HepG2 (cell line): ENCODE results near the gene CHCHD1. TPM values are rescaled to one million over a fixed set of nuclear protein-coding genes. Genes with fewer than 3 reads are reported as not detected.
A peak's percentile ranks its signal among the peaks of the same experiment; 100 is the strongest.

Source experiments
- ATF7 ChIP-seq, 2 experiments: fragments of 450-650 bp in 1 of 2; sonication (generic) in 1 of 2; formaldehyde crosslinking in 1 of 2; IDR thresholded peaks; 2 replicates each; pipeline versions ENCODE4 v1.4.0 to v1.6.1; 2016 to 2020; ENCODE audit warnings: antibody characterized with exemption in 1 of 2, mild to moderate bottlenecking in 1 of 2, missing genetic modification reagents in 1 of 2
- ELF1 ChIP-seq: sonication (generic); formaldehyde crosslinking; IDR thresholded peaks from 2 replicates; pipeline ENCODE4 v1.4.0; 2020; ENCODE audit warnings: missing genetic modification reagents
- MBNL3 ChIP-seq: fragments of 250-450 bp; sonication (Bioruptor Pico); conservative IDR thresholded peaks from 2 replicates; pipeline ENCODE4 v1.8.0; 2022; ENCODE audit warnings: mild to moderate bottlenecking, inconsistent platforms
- MIER3 ChIP-seq: IDR thresholded peaks from 2 replicates; pipeline ENCODE4 v1.6.1; 2016; ENCODE audit warnings: missing compliant biosample characterization, borderline replicate concordance
- MTA3 ChIP-seq: sonication (generic); formaldehyde crosslinking; IDR thresholded peaks from 2 replicates; pipeline ENCODE4 v1.4.0; 2020; ENCODE audit warnings: missing genetic modification reagents
- NFKB2 ChIP-seq: sonication (generic); formaldehyde crosslinking; IDR thresholded peaks from 2 replicates; pipeline ENCODE4 v1.4.0; 2020; ENCODE audit warnings: missing genetic modification reagents, borderline replicate concordance
- NPAS2 ChIP-seq: sonication (generic); formaldehyde crosslinking; IDR thresholded peaks from 2 replicates; pipeline ENCODE4 v1.8.0; 2022; ENCODE audit warnings: mild to moderate bottlenecking, missing genetic modification reagents, borderline replicate concordance
- PITX1 ChIP-seq: sonication (generic); formaldehyde crosslinking; IDR thresholded peaks from 2 replicates; pipeline ENCODE4 v1.5.1; 2020; ENCODE audit warnings: mild to moderate bottlenecking, missing genetic modification reagents
- RCOR2 ChIP-seq: IDR thresholded peaks from 2 replicates; pipeline ENCODE4 v1.6.1; 2016; ENCODE audit warnings: missing biosample characterization, missing genetic modification reagents
- SMC3 ChIP-seq: IDR thresholded peaks from 2 replicates; pipeline ENCODE4 v1.6.1; 2011; ENCODE audit warnings: low read length, improper control_type of control experiment
- SPEN ChIP-seq: sonication (generic); formaldehyde crosslinking; IDR thresholded peaks from 2 replicates; pipeline ENCODE4 v1.5.1; 2020; ENCODE audit warnings: low read depth, mild to moderate bottlenecking, missing genetic modification reagents
- STAT5B ChIP-seq: sonication (generic); formaldehyde crosslinking; IDR thresholded peaks from 2 replicates; pipeline ENCODE4 v1.4.0; 2020; ENCODE audit warnings: missing genetic modification reagents
- TP53 ChIP-seq: sonication (generic); formaldehyde crosslinking; conservative IDR thresholded peaks from 2 replicates; pipeline ENCODE4 v1.4.0; 2020; ENCODE audit warnings: missing genetic modification reagents
- ZFP91 ChIP-seq: sonication (generic); formaldehyde crosslinking; IDR thresholded peaks from 2 replicates; pipeline ENCODE4 v1.9.0; 2022; ENCODE audit warnings: missing genetic modification reagents, mild to moderate bottlenecking, borderline replicate concordance
- ZHX1 ChIP-seq: sonication (generic); formaldehyde crosslinking; IDR thresholded peaks from 2 replicates; pipeline ENCODE4 v1.8.1; 2022; ENCODE audit warnings: low read depth, mild to moderate bottlenecking, missing genetic modification reagents
- ZNF44 ChIP-seq: sonication (generic); formaldehyde crosslinking; IDR thresholded peaks from 2 replicates; pipeline ENCODE4 v1.5.1; 2020; ENCODE audit warnings: mild to moderate bottlenecking, missing genetic modification reagents
- ZNF446 ChIP-seq: sonication (generic); formaldehyde crosslinking; IDR thresholded peaks from 2 replicates; pipeline ENCODE4 v1.5.0; 2020; ENCODE audit warnings: mild to moderate bottlenecking, missing genetic modification reagents
- ZNF530 ChIP-seq: sonication (generic); formaldehyde crosslinking; IDR thresholded peaks from 2 replicates; pipeline ENCODE4 v1.5.0; 2020; ENCODE audit warnings: low read depth, mild to moderate bottlenecking, missing genetic modification reagents
- ZNF790 ChIP-seq: sonication (generic); formaldehyde crosslinking; IDR thresholded peaks from 2 replicates; pipeline ENCODE4 v1.8.0; 2022; ENCODE audit warnings: missing genetic modification reagents, mild to moderate bottlenecking, borderline replicate concordance
- polyA plus RNA-seq, 8 experiments: library from polyadenylated mRNA; depleted of rRNA in 3 of 8; stranded (reverse) in 7 of 8; unstranded in 1 of 8; fragments of >200 nt; fragmentation: Illumina TruSeq in 4 of 8; extraction: Trizol in 4 of 8; gene quantifications; 2 replicates each; pipeline versions ENCODE4 v1.2.1 to v1.2.3, GENCODE V29; 2011 to 2016; ENCODE audit warnings: low read depth in 4 of 8, missing spikeins in 1 of 8, mixed read lengths in 1 of 8; ENCODE audit not compliant: insufficient read depth in 1 of 8
- total RNA-seq, 5 experiments: library from RNA; depleted of rRNA; stranded (reverse); fragments of >200 nt; fragmentation: Illumina TruSeq; extraction: Trizol; gene quantifications; 2 replicates each; pipeline ENCODE4 v1.2.3, GENCODE V29; 2016; ENCODE audit warnings: low read depth in 1 of 5
- TF ChIP-seq, protein P1 (sequence below): sonication (generic); formaldehyde crosslinking; IDR thresholded peaks from 2 replicates; pipeline ENCODE4 v1.5.1; 2020; ENCODE audit warnings: missing genetic modification reagents, mild to moderate bottlenecking, borderline replicate concordance
- TF ChIP-seq, protein P2 (sequence below): sonication (generic); formaldehyde crosslinking; IDR thresholded peaks from 2 replicates; pipeline ENCODE4 v1.5.0; 2020; ENCODE audit warnings: missing genetic modification reagents
- TF ChIP-seq, protein P3 (sequence below): sonication (generic); formaldehyde crosslinking; conservative IDR thresholded peaks from 2 replicates; pipeline ENCODE4 v1.4.0; 2020; ENCODE audit warnings: missing genetic modification reagents

Gene CHCHD1
- total and polyA plus RNA-seq, 2 of the 13 experiments (the other 11 are each of a cell fraction or from before 2014, with no cell fraction given): 36.9 to 71.2 TPM

DNA sequence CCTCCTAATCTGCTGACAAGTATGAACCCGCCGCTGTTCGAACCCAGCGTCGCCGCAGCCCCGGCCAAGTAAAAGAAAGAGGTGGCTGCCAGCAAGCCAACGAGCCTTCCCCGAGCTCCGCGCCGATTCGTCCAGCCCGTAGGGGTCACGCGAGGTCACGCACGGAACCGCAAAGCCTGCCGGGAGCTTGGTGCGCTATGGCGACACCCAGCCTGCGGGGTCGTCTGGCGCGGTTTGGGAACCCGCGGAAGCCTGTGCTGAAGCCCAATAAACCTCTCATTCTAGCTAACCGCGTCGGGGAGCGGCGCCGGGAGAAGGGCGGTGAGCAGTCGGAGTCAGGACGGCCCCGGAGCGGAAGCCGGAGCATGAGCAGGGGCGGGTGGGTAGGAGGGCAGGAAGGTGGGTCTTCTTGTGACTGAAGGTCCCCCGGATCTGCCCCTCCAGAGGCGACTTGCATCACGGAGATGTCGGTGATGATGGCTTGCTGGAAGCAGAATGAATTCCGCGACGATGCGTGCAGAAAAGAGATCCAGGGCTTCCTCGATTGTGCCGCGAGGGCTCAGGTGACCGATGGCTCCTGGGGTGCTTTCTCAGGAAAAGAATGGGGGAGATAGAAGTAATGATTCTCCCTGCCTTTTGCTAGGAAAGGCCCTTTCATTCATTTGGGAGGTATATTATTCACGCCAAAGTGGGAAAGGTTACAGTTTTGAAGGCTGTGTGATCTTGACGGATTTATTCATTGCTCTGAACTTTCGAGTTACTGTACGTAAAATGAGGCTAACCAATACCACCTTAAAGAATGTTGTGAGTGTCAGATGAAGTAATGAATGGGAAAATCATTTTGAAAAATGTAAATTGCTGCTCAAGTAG is at the start of gene CHCHD1 (continued):
- TF ChIP-seq ZFP91: peak; percentile 84; the same call in 1 of the 2 replicates
- TF ChIP-seq MTA3: no peak
- TF ChIP-seq, protein P1, sequence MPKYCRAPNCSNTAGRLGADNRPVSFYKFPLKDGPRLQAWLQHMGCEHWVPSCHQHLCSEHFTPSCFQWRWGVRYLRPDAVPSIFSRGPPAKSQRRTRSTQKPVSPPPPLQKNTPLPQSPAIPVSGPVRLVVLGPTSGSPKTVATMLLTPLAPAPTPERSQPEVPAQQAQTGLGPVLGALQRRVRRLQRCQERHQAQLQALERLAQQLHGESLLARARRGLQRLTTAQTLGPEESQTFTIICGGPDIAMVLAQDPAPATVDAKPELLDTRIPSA (CRISPR knock-in tag): no peak
- TF ChIP-seq SMC3: no peak
- TF ChIP-seq NFKB2 (CRISPR knock-in tag): peak; percentile 76; the same call in 1 of the 2 replicates
- TF ChIP-seq PITX1 (CRISPR knock-in tag): no peak
- TF ChIP-seq, protein P2, sequence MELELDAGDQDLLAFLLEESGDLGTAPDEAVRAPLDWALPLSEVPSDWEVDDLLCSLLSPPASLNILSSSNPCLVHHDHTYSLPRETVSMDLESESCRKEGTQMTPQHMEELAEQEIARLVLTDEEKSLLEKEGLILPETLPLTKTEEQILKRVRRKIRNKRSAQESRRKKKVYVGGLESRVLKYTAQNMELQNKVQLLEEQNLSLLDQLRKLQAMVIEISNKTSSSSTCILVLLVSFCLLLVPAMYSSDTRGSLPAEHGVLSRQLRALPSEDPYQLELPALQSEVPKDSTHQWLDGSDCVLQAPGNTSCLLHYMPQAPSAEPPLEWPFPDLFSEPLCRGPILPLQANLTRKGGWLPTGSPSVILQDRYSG: no peak
- no peak for TF ChIP-seq ZNF530 (CRISPR knock-in tag)
- 0 out of 2 replicates have a peak, but pooled peaks have one; percentile 21 for TF ChIP-seq ZNF446 (CRISPR knock-in tag)
- peak; percentile 76 for TF ChIP-seq ELF1 (CRISPR knock-in tag)
- TF ChIP-seq NPAS2: no peak
- TF ChIP-seq, protein P3, sequence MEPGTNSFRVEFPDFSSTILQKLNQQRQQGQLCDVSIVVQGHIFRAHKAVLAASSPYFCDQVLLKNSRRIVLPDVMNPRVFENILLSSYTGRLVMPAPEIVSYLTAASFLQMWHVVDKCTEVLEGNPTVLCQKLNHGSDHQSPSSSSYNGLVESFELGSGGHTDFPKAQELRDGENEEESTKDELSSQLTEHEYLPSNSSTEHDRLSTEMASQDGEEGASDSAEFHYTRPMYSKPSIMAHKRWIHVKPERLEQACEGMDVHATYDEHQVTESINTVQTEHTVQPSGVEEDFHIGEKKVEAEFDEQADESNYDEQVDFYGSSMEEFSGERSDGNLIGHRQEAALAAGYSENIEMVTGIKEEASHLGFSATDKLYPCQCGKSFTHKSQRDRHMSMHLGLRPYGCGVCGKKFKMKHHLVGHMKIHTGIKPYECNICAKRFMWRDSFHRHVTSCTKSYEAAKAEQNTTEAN (CRISPR knock-in tag): no peak; the same call in 1 of the 2 replicates
- peak; percentile 93 for TF ChIP-seq SPEN
- no peak for TF ChIP-seq ZNF790 (CRISPR knock-in tag)
- TF ChIP-seq STAT5B (CRISPR knock-in tag): no peak; the same call in 1 of the 2 replicates
- no peak for TF ChIP-seq MBNL3
- TF ChIP-seq ZHX1: 0 out of 2 replicates have a peak, but pooled peaks have one; percentile 45
- TF ChIP-seq RCOR2 (CRISPR knock-in tag): 0 out of 2 replicates have a peak, but pooled peaks have one; percentile 11
- TF ChIP-seq ATF7 (IDR thresholded peaks at IDR 0.05): no peak
- no peak for TF ChIP-seq ATF7 (CRISPR knock-in tag; IDR thresholded peaks at IDR 0.05)
- TF ChIP-seq MIER3 (CRISPR knock-in tag): peak; percentile 40; the same call in 1 of the 2 replicates
- peak; percentile 71; the same call in 1 of the 2 replicates for TF ChIP-seq ZNF44 (CRISPR knock-in tag)
- peak; percentile 81 for TF ChIP-seq TP53 (CRISPR knock-in tag)
